ENCODE measurements around the gene PDGFA.

GRCh38 chr7:462173-463103 is 57.2 kb downstream of the PDGFA start:
- TF ChIP-seq POLR2AphosphoS5 (IDR thresholded peaks at IDR 0.05; ENCODE audit: borderline replicate concordance, low read depth, low read length), result no peak
- TF ChIP-seq EZH2 (IDR thresholded peaks at IDR 0.05), result no peak

Data from SK-N-MC (cell line).